HEK293 (cell line): ENCODE data around the gene CIROP.

Source experiments
- BCL11B ChIP-seq: fragments of 450-650 bp; formaldehyde crosslinking; IDR thresholded peaks from 2 replicates; pipeline ENCODE4 v1.5.1; 2016; ENCODE audit warnings: low read depth, missing biosample characterization, missing genetic modification characterization
- EGR2 ChIP-seq: fragments of 450-650 bp; formaldehyde crosslinking; IDR thresholded peaks from 2 replicates; pipeline ENCODE4 v1.5.1; 2016; ENCODE audit warnings: low read depth, missing biosample characterization, missing genetic modification characterization
- GFI1B ChIP-seq: fragments of 450-650 bp; formaldehyde crosslinking; IDR thresholded peaks from 2 replicates; pipeline ENCODE4 v1.5.1; 2016; ENCODE audit warnings: missing biosample characterization, missing genetic modification characterization
- GLI4 ChIP-seq: fragments of 450-650 bp; formaldehyde crosslinking; IDR thresholded peaks from 2 replicates; pipeline ENCODE4 v1.5.1; 2016; ENCODE audit warnings: missing biosample characterization, missing genetic modification characterization
- GLIS1 ChIP-seq: fragments of 450-650 bp; formaldehyde crosslinking; IDR thresholded peaks from 2 replicates; pipeline ENCODE4 v1.5.1; 2016; ENCODE audit warnings: missing biosample characterization, missing genetic modification characterization
- KLF1 ChIP-seq: fragments of 450-650 bp; formaldehyde crosslinking; IDR thresholded peaks from 2 replicates; pipeline ENCODE4 v1.5.1; 2016; ENCODE audit warnings: missing biosample characterization, missing genetic modification characterization
- MEIS1 ChIP-seq: sonication (generic); formaldehyde crosslinking; IDR thresholded peaks from 2 replicates; pipeline ENCODE4 v1.8.1; 2022; ENCODE audit warnings: missing genetic modification reagents, mild to moderate bottlenecking, borderline replicate concordance
- SCRT1 ChIP-seq: fragments of 450-650 bp; formaldehyde crosslinking; IDR thresholded peaks from 2 replicates; pipeline ENCODE4 v1.5.1; 2016; ENCODE audit warnings: missing biosample characterization, missing genetic modification characterization, borderline replicate concordance
- SP2 ChIP-seq: fragments of 450-650 bp; formaldehyde crosslinking; IDR thresholded peaks from 2 replicates; pipeline ENCODE4 v1.5.1; 2016; ENCODE audit warnings: missing biosample characterization, missing genetic modification characterization
- TRIM28 ChIP-seq: IDR thresholded peaks from 2 replicates; pipeline ENCODE4 v1.6.1; 2011; ENCODE audit warnings: low read length, control low read depth, borderline replicate concordance
- WT1 ChIP-seq: fragments of 450-650 bp; formaldehyde crosslinking; IDR thresholded peaks from 2 replicates; pipeline ENCODE4 v1.5.1; 2016; ENCODE audit warnings: missing biosample characterization, missing genetic modification characterization
- YY1 ChIP-seq: fragments of 450-650 bp; formaldehyde crosslinking; IDR thresholded peaks from 2 replicates; pipeline ENCODE4 v1.5.1; 2018; ENCODE audit warnings: missing biosample characterization, missing genetic modification characterization
- ZFP3 ChIP-seq: fragments of 450-650 bp; formaldehyde crosslinking; IDR thresholded peaks from 2 replicates; pipeline ENCODE4 v1.5.1; 2016; ENCODE audit warnings: low read depth, missing biosample characterization, missing genetic modification characterization
- ZFP37 ChIP-seq: fragments of 450-650 bp; formaldehyde crosslinking; IDR thresholded peaks from 2 replicates; pipeline ENCODE4 v1.5.1; 2016; ENCODE audit warnings: missing biosample characterization, missing genetic modification characterization
- ZNF114 ChIP-seq: fragments of 450-650 bp; formaldehyde crosslinking; IDR thresholded peaks from 2 replicates; pipeline ENCODE4 v1.5.0; 2017; ENCODE audit warnings: missing biosample characterization, missing genetic modification characterization
- ZNF140 ChIP-seq: fragments of 450-650 bp; formaldehyde crosslinking; IDR thresholded peaks from 2 replicates; pipeline ENCODE4 v1.5.1; 2016; ENCODE audit warnings: missing biosample characterization, missing genetic modification characterization
- ZNF184 ChIP-seq: fragments of 450-650 bp; IDR thresholded peaks from 2 replicates; pipeline ENCODE4 v1.5.1; 2018; ENCODE audit warnings: missing biosample characterization, mild to moderate bottlenecking, missing genetic modification characterization
- ZNF311 ChIP-seq: fragments of 450-650 bp; formaldehyde crosslinking; IDR thresholded peaks from 2 replicates; pipeline ENCODE4 v1.5.1; 2017; ENCODE audit warnings: missing biosample characterization, missing genetic modification characterization, borderline replicate concordance
- ZNF324 ChIP-seq: fragments of 450-650 bp; formaldehyde crosslinking; IDR thresholded peaks from 2 replicates; pipeline ENCODE4 v1.5.1; 2016; ENCODE audit warnings: missing biosample characterization, missing genetic modification characterization
- ZNF335 ChIP-seq: fragments of 450-650 bp; formaldehyde crosslinking; conservative IDR thresholded peaks from 2 replicates; pipeline ENCODE4 v1.5.1; 2016; ENCODE audit warnings: missing biosample characterization, missing genetic modification characterization
- ZNF366 ChIP-seq: fragments of 450-650 bp; formaldehyde crosslinking; conservative IDR thresholded peaks from 2 replicates; pipeline ENCODE4 v1.5.1; 2016; ENCODE audit warnings: missing biosample characterization, missing genetic modification characterization
- ZNF416 ChIP-seq: fragments of 450-650 bp; formaldehyde crosslinking; IDR thresholded peaks from 2 replicates; pipeline ENCODE4 v1.5.1; 2016; ENCODE audit warnings: missing biosample characterization, missing genetic modification characterization
- ZNF423 ChIP-seq: fragments of 450-650 bp; formaldehyde crosslinking; IDR thresholded peaks from 2 replicates; pipeline ENCODE4 v1.5.1; 2016; ENCODE audit warnings: missing biosample characterization, missing genetic modification characterization
- ZNF548 ChIP-seq: fragments of 450-650 bp; formaldehyde crosslinking; IDR thresholded peaks from 2 replicates; pipeline ENCODE4 v1.5.1; 2016; ENCODE audit warnings: missing biosample characterization, missing genetic modification characterization
- ZNF571 ChIP-seq: fragments of 450-650 bp; formaldehyde crosslinking; IDR thresholded peaks from 2 replicates; pipeline ENCODE4 v1.5.0; 2017; ENCODE audit warnings: missing biosample characterization, missing genetic modification characterization
- ZNF596 ChIP-seq: fragments of 450-650 bp; IDR thresholded peaks from 2 replicates; pipeline ENCODE4 v1.5.0; 2018; ENCODE audit warnings: missing biosample characterization, mild to moderate bottlenecking, missing genetic modification characterization, moderate library complexity
- ZNF621 ChIP-seq: fragments of 450-650 bp; formaldehyde crosslinking; IDR thresholded peaks from 2 replicates; pipeline ENCODE4 v1.5.1; 2017; ENCODE audit warnings: missing biosample characterization, missing genetic modification characterization
- ZNF76 ChIP-seq: fragments of 450-650 bp; formaldehyde crosslinking; IDR thresholded peaks from 2 replicates; pipeline ENCODE4; 2016; ENCODE audit warnings: low read depth, missing biosample characterization, missing genetic modification characterization, borderline replicate concordance
- TF ChIP-seq, protein P1 (sequence below): fragments of 450-650 bp; formaldehyde crosslinking; IDR thresholded peaks from 2 replicates; pipeline ENCODE4 v1.5.1; 2016; ENCODE audit warnings: missing biosample characterization, missing genetic modification characterization
- TF ChIP-seq, protein P2 (sequence below): sonication (generic); formaldehyde crosslinking; IDR thresholded peaks from 2 replicates; pipeline ENCODE4 v1.8.1; 2022; ENCODE audit warnings: mild to moderate bottlenecking, moderate library complexity, missing genetic modification reagents
- TF ChIP-seq, protein P3 (sequence below): fragments of 450-650 bp; IDR thresholded peaks from 2 replicates; pipeline ENCODE4 v1.5.1; 2018; ENCODE audit warnings: missing biosample characterization, mild to moderate bottlenecking, missing genetic modification characterization
- TF ChIP-seq, protein P4 (sequence below): fragments of 450-650 bp; formaldehyde crosslinking; IDR thresholded peaks from 2 replicates; pipeline ENCODE4 v1.5.1; 2016; ENCODE audit warnings: missing biosample characterization, missing genetic modification characterization, borderline replicate concordance

CIROP gene

DNA sequence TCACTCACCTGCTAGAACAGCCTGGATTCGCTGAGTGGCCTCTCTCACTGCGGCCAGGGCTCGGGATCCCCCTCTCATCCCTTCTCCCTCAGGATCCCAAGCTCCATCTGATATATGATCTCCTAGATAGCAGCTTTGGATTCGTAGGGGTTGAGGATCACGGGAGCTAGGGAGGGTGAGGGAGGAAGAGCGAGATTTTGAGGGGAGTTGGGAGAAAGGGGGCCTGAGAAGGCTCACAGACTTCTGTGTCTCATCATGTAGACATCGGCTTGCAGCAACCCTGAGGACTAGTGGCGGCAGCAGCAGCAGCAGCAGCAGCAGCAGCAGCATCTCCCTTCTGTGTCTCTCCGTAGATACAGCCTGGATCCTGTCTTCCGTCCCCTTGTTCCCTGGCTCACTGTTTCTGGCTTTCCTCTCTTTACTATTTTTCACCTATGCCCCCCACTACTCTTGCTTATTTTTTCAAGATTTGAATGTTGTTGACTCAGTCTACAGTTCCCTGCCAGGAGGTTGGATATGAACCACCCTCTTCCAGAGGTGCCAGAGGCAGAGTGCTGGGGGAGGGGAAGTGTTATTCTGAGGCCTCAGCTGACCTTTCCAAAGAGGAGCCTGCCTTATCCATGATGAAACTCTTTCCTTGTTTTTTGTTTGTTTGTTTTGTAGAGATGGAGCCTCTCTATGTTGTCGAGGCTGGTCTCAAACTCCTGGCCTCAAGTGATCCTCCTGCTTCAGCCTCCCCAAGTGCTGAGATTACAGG, at the start of gene CIROP (continued):
- TF ChIP-seq, protein P1, sequence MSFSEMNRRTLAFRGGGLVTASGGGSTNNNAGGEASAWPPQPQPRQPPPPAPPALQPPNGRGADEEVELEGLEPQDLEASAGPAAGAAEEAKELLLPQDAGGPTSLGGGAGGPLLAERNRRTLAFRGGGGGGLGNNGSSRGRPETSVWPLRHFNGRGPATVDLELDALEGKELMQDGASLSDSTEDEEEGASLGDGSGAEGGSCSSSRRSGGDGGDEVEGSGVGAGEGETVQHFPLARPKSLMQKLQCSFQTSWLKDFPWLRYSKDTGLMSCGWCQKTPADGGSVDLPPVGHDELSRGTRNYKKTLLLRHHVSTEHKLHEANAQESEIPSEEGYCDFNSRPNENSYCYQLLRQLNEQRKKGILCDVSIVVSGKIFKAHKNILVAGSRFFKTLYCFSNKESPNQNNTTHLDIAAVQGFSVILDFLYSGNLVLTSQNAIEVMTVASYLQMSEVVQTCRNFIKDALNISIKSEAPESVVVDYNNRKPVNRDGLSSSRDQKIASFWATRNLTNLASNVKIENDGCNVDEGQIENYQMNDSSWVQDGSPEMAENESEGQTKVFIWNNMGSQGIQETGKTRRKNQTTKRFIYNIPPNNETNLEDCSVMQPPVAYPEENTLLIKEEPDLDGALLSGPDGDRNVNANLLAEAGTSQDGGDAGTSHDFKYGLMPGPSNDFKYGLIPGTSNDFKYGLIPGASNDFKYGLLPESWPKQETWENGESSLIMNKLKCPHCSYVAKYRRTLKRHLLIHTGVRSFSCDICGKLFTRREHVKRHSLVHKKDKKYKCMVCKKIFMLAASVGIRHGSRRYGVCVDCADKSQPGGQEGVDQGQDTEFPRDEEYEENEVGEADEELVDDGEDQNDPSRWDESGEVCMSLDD: no peak
- TF ChIP-seq ZNF596 (tag by site-specific recombination) (no peak), MEIS1 (CRISPR knock-in tag) (no peak), ZNF335 (no peak), ZNF114 (tag by site-specific recombination) (no peak), ZNF621 (tag by site-specific recombination) (no peak), ZFP37 (no peak), SP2 (tag by site-specific recombination) (no peak), YY1 (no peak), ZNF311 (tag by site-specific recombination) (no peak), GLI4 (no peak), GLIS1 (tag by site-specific recombination) (peak; percentile 64), TRIM28 (no peak), ZNF571 (no peak), ZNF76 (tag by site-specific recombination) (no peak), ZNF184 (no peak), ZNF140 (tag by site-specific recombination) (no peak), ZNF324 (no peak), EGR2 (tag by site-specific recombination) (no peak), ZNF548 (tag by site-specific recombination) (no peak), ZNF423 (tag by site-specific recombination) (no peak), WT1 (tag by site-specific recombination) (no peak), GFI1B (tag by site-specific recombination) (no peak), ZFP3 (no peak), SCRT1 (no peak), BCL11B (tag by site-specific recombination) (no peak), ZNF366 (tag by site-specific recombination) (no peak; the same call in 1 of the 2 replicates), KLF1 (tag by site-specific recombination) (no peak), ZNF416 (tag by site-specific recombination) (no peak)
- TF ChIP-seq, protein P2, sequence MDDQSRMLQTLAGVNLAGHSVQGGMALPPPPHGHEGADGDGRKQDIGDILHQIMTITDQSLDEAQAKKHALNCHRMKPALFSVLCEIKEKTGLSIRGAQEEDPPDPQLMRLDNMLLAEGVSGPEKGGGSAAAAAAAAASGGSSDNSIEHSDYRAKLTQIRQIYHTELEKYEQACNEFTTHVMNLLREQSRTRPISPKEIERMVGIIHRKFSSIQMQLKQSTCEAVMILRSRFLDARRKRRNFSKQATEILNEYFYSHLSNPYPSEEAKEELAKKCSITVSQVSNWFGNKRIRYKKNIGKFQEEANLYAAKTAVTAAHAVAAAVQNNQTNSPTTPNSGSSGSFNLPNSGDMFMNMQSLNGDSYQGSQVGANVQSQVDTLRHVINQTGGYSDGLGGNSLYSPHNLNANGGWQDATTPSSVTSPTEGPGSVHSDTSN (CRISPR knock-in tag): no peak
- TF ChIP-seq, protein P3, sequence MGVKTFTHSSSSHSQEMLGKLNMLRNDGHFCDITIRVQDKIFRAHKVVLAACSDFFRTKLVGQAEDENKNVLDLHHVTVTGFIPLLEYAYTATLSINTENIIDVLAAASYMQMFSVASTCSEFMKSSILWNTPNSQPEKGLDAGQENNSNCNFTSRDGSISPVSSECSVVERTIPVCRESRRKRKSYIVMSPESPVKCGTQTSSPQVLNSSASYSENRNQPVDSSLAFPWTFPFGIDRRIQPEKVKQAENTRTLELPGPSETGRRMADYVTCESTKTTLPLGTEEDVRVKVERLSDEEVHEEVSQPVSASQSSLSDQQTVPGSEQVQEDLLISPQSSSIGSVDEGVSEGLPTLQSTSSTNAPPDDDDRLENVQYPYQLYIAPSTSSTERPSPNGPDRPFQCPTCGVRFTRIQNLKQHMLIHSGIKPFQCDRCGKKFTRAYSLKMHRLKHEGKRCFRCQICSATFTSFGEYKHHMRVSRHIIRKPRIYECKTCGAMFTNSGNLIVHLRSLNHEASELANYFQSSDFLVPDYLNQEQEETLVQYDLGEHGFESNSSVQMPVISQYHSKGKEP (tag by site-specific recombination): no peak
- TF ChIP-seq, protein P4, sequence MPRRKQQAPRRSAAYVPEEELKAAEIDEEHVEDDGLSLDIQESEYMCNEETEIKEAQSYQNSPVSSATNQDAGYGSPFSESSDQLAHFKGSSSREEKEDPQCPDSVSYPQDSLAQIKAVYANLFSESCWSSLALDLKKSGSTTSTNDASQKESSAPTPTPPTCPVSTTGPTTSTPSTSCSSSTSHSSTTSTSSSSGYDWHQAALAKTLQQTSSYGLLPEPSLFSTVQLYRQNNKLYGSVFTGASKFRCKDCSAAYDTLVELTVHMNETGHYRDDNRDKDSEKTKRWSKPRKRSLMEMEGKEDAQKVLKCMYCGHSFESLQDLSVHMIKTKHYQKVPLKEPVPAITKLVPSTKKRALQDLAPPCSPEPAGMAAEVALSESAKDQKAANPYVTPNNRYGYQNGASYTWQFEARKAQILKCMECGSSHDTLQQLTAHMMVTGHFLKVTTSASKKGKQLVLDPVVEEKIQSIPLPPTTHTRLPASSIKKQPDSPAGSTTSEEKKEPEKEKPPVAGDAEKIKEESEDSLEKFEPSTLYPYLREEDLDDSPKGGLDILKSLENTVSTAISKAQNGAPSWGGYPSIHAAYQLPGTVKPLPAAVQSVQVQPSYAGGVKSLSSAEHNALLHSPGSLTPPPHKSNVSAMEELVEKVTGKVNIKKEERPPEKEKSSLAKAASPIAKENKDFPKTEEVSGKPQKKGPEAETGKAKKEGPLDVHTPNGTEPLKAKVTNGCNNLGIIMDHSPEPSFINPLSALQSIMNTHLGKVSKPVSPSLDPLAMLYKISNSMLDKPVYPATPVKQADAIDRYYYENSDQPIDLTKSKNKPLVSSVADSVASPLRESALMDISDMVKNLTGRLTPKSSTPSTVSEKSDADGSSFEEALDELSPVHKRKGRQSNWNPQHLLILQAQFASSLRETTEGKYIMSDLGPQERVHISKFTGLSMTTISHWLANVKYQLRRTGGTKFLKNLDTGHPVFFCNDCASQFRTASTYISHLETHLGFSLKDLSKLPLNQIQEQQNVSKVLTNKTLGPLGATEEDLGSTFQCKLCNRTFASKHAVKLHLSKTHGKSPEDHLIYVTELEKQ (tag by site-specific recombination): no peak
- TF ChIP-seq, all 188 proteins: peak for 10
